Uterus (tissue), 2 donors: ENCODE data around the gene TXNDC15.

ENCODE experiments used
- POLR2A ChIP-seq, 2 donors: fragments of 450-650 bp; IDR thresholded peaks; one replicate each; pipeline ENCODE4 v1.6.1; 2016; ENCODE audit warnings: antibody characterized with exemption in 2 of 2, mild to moderate bottlenecking in 1 of 2, moderate library complexity in 1 of 2
- TF ChIP-seq, protein P1 (sequence below), 4 experiments: fragments of 200-600 bp in 2 of 4; fragments of 450-650 bp in 2 of 4; sonication (generic) in 2 of 4; IDR thresholded peaks; one replicate each; pipeline ENCODE4 v1.5.1; 2016 to 2019; ENCODE audit warnings: antibody characterized with exemption in 4 of 4, mild to moderate bottlenecking in 2 of 4, moderate library complexity in 1 of 4

- TF ChIP-seq, protein P1, sequence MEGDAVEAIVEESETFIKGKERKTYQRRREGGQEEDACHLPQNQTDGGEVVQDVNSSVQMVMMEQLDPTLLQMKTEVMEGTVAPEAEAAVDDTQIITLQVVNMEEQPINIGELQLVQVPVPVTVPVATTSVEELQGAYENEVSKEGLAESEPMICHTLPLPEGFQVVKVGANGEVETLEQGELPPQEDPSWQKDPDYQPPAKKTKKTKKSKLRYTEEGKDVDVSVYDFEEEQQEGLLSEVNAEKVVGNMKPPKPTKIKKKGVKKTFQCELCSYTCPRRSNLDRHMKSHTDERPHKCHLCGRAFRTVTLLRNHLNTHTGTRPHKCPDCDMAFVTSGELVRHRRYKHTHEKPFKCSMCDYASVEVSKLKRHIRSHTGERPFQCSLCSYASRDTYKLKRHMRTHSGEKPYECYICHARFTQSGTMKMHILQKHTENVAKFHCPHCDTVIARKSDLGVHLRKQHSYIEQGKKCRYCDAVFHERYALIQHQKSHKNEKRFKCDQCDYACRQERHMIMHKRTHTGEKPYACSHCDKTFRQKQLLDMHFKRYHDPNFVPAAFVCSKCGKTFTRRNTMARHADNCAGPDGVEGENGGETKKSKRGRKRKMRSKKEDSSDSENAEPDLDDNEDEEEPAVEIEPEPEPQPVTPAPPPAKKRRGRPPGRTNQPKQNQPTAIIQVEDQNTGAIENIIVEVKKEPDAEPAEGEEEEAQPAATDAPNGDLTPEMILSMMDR (IDR thresholded peaks at IDR 0.05) = no peak
- TF ChIP-seq POLR2A (IDR thresholded peaks at IDR 0.05) = no peak
These were observed 15.2 kb downstream of the TXNDC15 start for GRCh38 chr5:134889335-134889734.
